H1 (cell line): ENCODE measurements around the gene OSTF1. TPM values are rescaled to one million over a fixed set of nuclear protein-coding genes. Genes with fewer than 3 reads are reported as not detected.

Experiments
- CTCF ChIA-PET: fragments of 300-600 bp; sonication (Branson Sonifier 250); formaldehyde crosslinking; loops from one replicate; lab custom pipeline; 2021; ENCODE audit not compliant: partially characterized antibody; lab: Charles Lee
- POLR2A ChIA-PET: fragments of 300-600 bp; sonication (Branson Sonifier 250); formaldehyde crosslinking; loops from one replicate; lab custom pipeline; 2021; ENCODE audit warnings: inconsistent platforms; ENCODE audit not compliant: partially characterized antibody; lab: Charles Lee
- DNase-seq, 2 experiments: peaks; one replicate each; pipeline versions ENCODE4 v3.0.0 to v3.0.0-alpha.2; 2010 to 2022; ENCODE audit warnings: low spot score in 2 of 2, low read depth in 1 of 2, mixed read lengths in 1 of 2
- FAIRE-seq: peaks from 2 replicates; lab custom pipeline; 2011; peaks lifted over from hg19 to GRCh38; lab: Jason Lieb, UNC
- H2AFZ ChIP-seq: 2 replicates; pipeline ENCODE4 v1.8.1; 2012; ENCODE audit warnings: low read length, inconsistent platforms
- H2AK5ac ChIP-seq: 2 replicates; pipeline ENCODE4 v1.6.1; 2013; ENCODE audit warnings: low read depth, low read length
- H2BK120ac ChIP-seq: replicated peaks from 2 replicates; pipeline ENCODE3; 2013; ENCODE audit warnings: low read depth, low read length, inconsistent platforms
- H2BK12ac ChIP-seq: 2 replicates; pipeline ENCODE4 v1.6.1; 2013; ENCODE audit warnings: low read depth, low read length
- H2BK15ac ChIP-seq: 2 replicates; pipeline ENCODE4 v1.6.1; 2013; ENCODE audit warnings: low read length
- H2BK20ac ChIP-seq: 2 replicates; pipeline ENCODE4 v1.6.1; 2013; ENCODE audit warnings: low read length
- H2BK5ac ChIP-seq: 2 replicates; pipeline ENCODE4 v1.6.1; 2013; ENCODE audit warnings: low read depth, low read length
- H3K14ac ChIP-seq: 2 replicates; pipeline ENCODE4 v1.6.1; 2013; ENCODE audit warnings: inconsistent platforms; ENCODE audit not compliant: insufficient read length
- H3K18ac ChIP-seq: 2 replicates; pipeline ENCODE4 v1.6.1; 2013; ENCODE audit warnings: low read length; ENCODE audit errors: extremely low read depth
- H3K23ac ChIP-seq: 2 replicates; pipeline ENCODE4 v1.6.1; 2013; ENCODE audit warnings: inconsistent platforms; ENCODE audit not compliant: insufficient read length
- H3K23me2 ChIP-seq: 2 replicates; pipeline ENCODE4 v1.6.1; 2013; ENCODE audit warnings: low read depth, low read length
- H3K27ac ChIP-seq: 2 replicates; pipeline ENCODE4 v1.6.1; 2011; ENCODE audit warnings: low read depth, low read length, inconsistent platforms
- H3K27me3 ChIP-seq, 4 experiments: replicated peaks in 1 of 4; 1 replicate in 1 of 4; 2 replicates in 3 of 4; pipeline versions ENCODE4 v1.6.1 to v1.8.1; 2011 to 2013; ENCODE audit warnings: low read length in 3 of 4, mild to moderate bottlenecking in 3 of 4, inconsistent platforms in 2 of 4, mixed read lengths in 2 of 4, moderate library complexity in 1 of 4; ENCODE audit not compliant: control insufficient read depth in 3 of 4, insufficient read depth in 3 of 4; ENCODE audit errors: extremely low read depth in 1 of 4
- H3K36me3 ChIP-seq, 4 experiments: 2 replicates each; pipeline versions ENCODE4 v1.6.1 to v1.8.1; 2011 to 2013; ENCODE audit warnings: mild to moderate bottlenecking in 4 of 4, low read length in 3 of 4, moderate library complexity in 2 of 4, control low read depth in 1 of 4, inconsistent platforms in 1 of 4; ENCODE audit not compliant: insufficient read depth in 4 of 4, control insufficient read depth in 2 of 4
- H3K4ac ChIP-seq: replicated peaks from 2 replicates; pipeline ENCODE3; 2013; ENCODE audit warnings: low read length, low read depth, mixed read lengths, inconsistent platforms; ENCODE audit not compliant: insufficient read length
- H3K4me1 ChIP-seq, 4 experiments: replicated peaks in 1 of 4; 1 replicate in 1 of 4; 2 replicates in 3 of 4; pipeline versions ENCODE4 v1.6.1 to v1.8.1; 2011 to 2013; ENCODE audit warnings: low read length in 3 of 4, inconsistent platforms in 2 of 4, mixed read lengths in 1 of 4; ENCODE audit not compliant: insufficient read depth in 4 of 4, control insufficient read depth in 3 of 4
- H3K4me2 ChIP-seq, 2 experiments: 2 replicates each; pipeline versions ENCODE4 v1.6.1 to v1.8.1; 2011 to 2013; ENCODE audit warnings: low read depth in 2 of 2, low read length in 2 of 2, control low read depth in 1 of 2, inconsistent platforms in 1 of 2, mild to moderate bottlenecking in 1 of 2; ENCODE audit not compliant: insufficient read depth in 1 of 2
- H3K4me3 ChIP-seq, 4 experiments: fragments of 200-600, 300-600 bp in 1 of 4; sonication (generic), shearing (Covaris generic), sonication (Bioruptor Twin) in 1 of 4; 2 replicates each; pipeline versions ENCODE4 v1.5.1 to v1.8.1; 2011 to 2016; ENCODE audit warnings: low read length in 4 of 4, low read depth in 3 of 4, control low read depth in 2 of 4, inconsistent platforms in 2 of 4, mild to moderate bottlenecking in 2 of 4, mixed read lengths in 1 of 4, moderate library complexity in 1 of 4; ENCODE audit not compliant: insufficient read depth in 2 of 4; ENCODE audit errors: extremely low read depth in 1 of 4
- H3K56ac ChIP-seq: replicated peaks from 2 replicates; pipeline ENCODE3; 2013; ENCODE audit warnings: low read depth, mild to moderate bottlenecking, mixed read lengths, low read length, inconsistent platforms; ENCODE audit not compliant: insufficient read length
- H3K79me1 ChIP-seq: 2 replicates; pipeline ENCODE4 v1.6.1; 2013; ENCODE audit warnings: low read depth, low read length, control low read depth
- H3K79me2 ChIP-seq, 2 experiments: 2 replicates each; pipeline versions ENCODE4 v1.6.1 to v1.8.1; 2012 to 2013; ENCODE audit warnings: low read length in 2 of 2, mild to moderate bottlenecking in 2 of 2, inconsistent platforms in 1 of 2; ENCODE audit not compliant: insufficient read depth in 2 of 2, control insufficient read depth in 1 of 2
- H3K9ac ChIP-seq, 4 experiments: replicated peaks in 1 of 4; 1 replicate in 1 of 4; 2 replicates in 3 of 4; pipeline versions ENCODE4 v1.6.1 to v1.8.1; 2011 to 2013; ENCODE audit warnings: low read depth in 3 of 4, low read length in 3 of 4, control low read depth in 2 of 4, mild to moderate bottlenecking in 2 of 4, moderate library complexity in 2 of 4, inconsistent platforms in 1 of 4; ENCODE audit errors: extremely low read depth in 1 of 4
- H3K9me3 ChIP-seq, 2 experiments: 2 replicates each; pipeline versions ENCODE4 v1.6.1 to v1.8.1; 2012 to 2013; ENCODE audit warnings: mild to moderate bottlenecking in 2 of 2, moderate library complexity in 2 of 2, control low read depth in 1 of 2, inconsistent platforms in 1 of 2, low read depth in 1 of 2, low read length in 1 of 2, mixed read lengths in 1 of 2; ENCODE audit not compliant: insufficient read depth in 2 of 2
- H4K20me1 ChIP-seq, 2 experiments: replicated peaks in 1 of 2; 2 replicates each; pipeline versions ENCODE3 to v1.8.1; 2011 to 2013; ENCODE audit warnings: inconsistent platforms in 2 of 2, low read length in 2 of 2, mild to moderate bottlenecking in 1 of 2; ENCODE audit not compliant: insufficient read depth in 2 of 2, control insufficient read depth in 1 of 2
- H4K5ac ChIP-seq: 2 replicates; pipeline ENCODE4 v1.6.1; 2013; ENCODE audit warnings: low read length, low read depth, mixed read lengths, inconsistent platforms; ENCODE audit not compliant: insufficient read length
- H4K8ac ChIP-seq: 2 replicates; pipeline ENCODE4 v1.8.0; 2013; ENCODE audit warnings: mild to moderate bottlenecking, moderate library complexity, low read length, inconsistent platforms; ENCODE audit not compliant: insufficient read depth; ENCODE audit errors: extremely low read depth
- H4K91ac ChIP-seq: replicated peaks from 2 replicates; pipeline ENCODE3; 2013; ENCODE audit warnings: low read length, mixed read lengths, inconsistent platforms; ENCODE audit not compliant: insufficient read length
- BCL11A ChIP-seq, 2 experiments: IDR thresholded peaks; one replicate each; pipeline ENCODE4 v1.6.1; 2011; ENCODE audit warnings: low read depth in 2 of 2, low read length in 2 of 2, mild to moderate bottlenecking in 2 of 2
- CBX5 ChIP-seq: fragments of 300-800, 300-1000 bp; sonication (generic); IDR thresholded peaks from 2 replicates; pipeline ENCODE4 v1.7.1; 2016; ENCODE audit warnings: antibody characterized with exemption, low read length, low read depth
- PHF8 ChIP-seq: fragments of 200-600 bp; sonication (generic); conservative IDR thresholded peaks from 2 replicates; pipeline ENCODE4 v1.7.1; 2012; ENCODE audit warnings: low read depth, mild to moderate bottlenecking, inconsistent platforms, low read length, moderate library complexity
- RBBP5 ChIP-seq: IDR thresholded peaks from 2 replicates; pipeline ENCODE4 v1.7.1; 2012; ENCODE audit warnings: low read depth, mild to moderate bottlenecking, inconsistent platforms, low read length, moderate library complexity, borderline replicate concordance
- SAP30 ChIP-seq: fragments of 300-600 bp; sonication (generic); IDR thresholded peaks from 2 replicates; pipeline ENCODE4 v1.7.1; 2012; ENCODE audit warnings: low read length, moderate library complexity, mild to moderate bottlenecking, inconsistent platforms; ENCODE audit not compliant: insufficient read depth, insufficient replicate concordance
- WGBS, 2 experiments: shearing (Covaris generic) in 1 of 2; methylation state at CpG; one replicate each; pipeline versions ENCODE4 v1.1.6 to v1.1.7; 2013 to 2015; ENCODE audit warnings: low lambda C conversion rate in 2 of 2, mixed read lengths in 2 of 2, inconsistent platforms in 1 of 2, low coverage in 1 of 2, missing lambda C conversion rate in 1 of 2; ENCODE audit not compliant: insufficient replicate concordance in 2 of 2, insufficient coverage in 1 of 2, insufficient read length in 1 of 2; ENCODE audit errors: extremely low coverage in 1 of 2, missing lambda C conversion rate in 1 of 2; 5-methylcytosine and 5-hydroxymethylcytosine counted together
- polyA plus RNA-seq, 7 experiments: library from polyadenylated mRNA; depleted of rRNA in 3 of 7; stranded (reverse) in 5 of 7; unstranded in 2 of 7; fragments of >200 nt in 5 of 7; fragments of 200-250 nt in 2 of 7; gene quantifications; 1 replicate in 5 of 7; 2 replicates in 1 of 7; 4 replicates in 1 of 7; pipeline versions ENCODE4 v1.2.1 to v1.2.3, GENCODE V29; 2011 to 2013; ENCODE audit warnings: missing spikeins in 2 of 7, mixed read lengths in 2 of 7
- total RNA-seq: library from RNA; stranded (reverse); fragmentation: NEBNext Ultra II Directional; extraction: Animal tissue kit (Norgen Biotek cat#: 25700); gene quantifications from 2 replicates; pipeline ENCODE4 v1.2.1, GENCODE V29; 2021

The OSTF1 gene
- total and polyA plus RNA-seq, 2 of the 8 experiments (the other 6 are each of a cell fraction or from before 2014, with no cell fraction given) = 5.0 to 18.9 TPM

GRCh38 chr9:75117564-75117963, 29.2 kb downstream of the OSTF1 start:
- Histone ChIP-seq H3K27me3 (no peaks in the 10 kb centered on the region), H3K23ac (no peak overlapping the region), H3K18ac (no peak overlapping the region), H3K9me3 (no peaks in the 10 kb centered on the region), H3K4me1 (peaks cover 3 to 9% (median 6%) of the 10 kb centered on the region in 4 experiments; a peak in 5 of 7 replicates), H2AK5ac (no peak overlapping the region), H3K4ac (no peak overlapping the region), H3K56ac (no peak overlapping the region), H3K79me1 (no peaks in the 10 kb centered on the region), H3K14ac (no peak overlapping the region), H2BK5ac (no peak overlapping the region), H3K4me2 (no peak overlapping the region), H3K9ac (no peak overlapping the region), H3K36me3 (no peaks in the 10 kb centered on the region), H3K4me3 (no peak overlapping the region), H4K91ac (no peak overlapping the region), H4K8ac (no peak overlapping the region), H4K20me1 (no peaks in the 10 kb centered on the region), H2BK120ac (no peak overlapping the region), H2BK20ac (no peak overlapping the region), H2AFZ (no peak overlapping the region), H3K27ac (no peak overlapping the region), H3K79me2 (no peaks in the 10 kb centered on the region), H2BK12ac (no peak overlapping the region), H2BK15ac (no peak overlapping the region), H4K5ac (no peak overlapping the region), H3K23me2 (no peaks in the 10 kb centered on the region)
- ChIA-PET POLR2A (no interaction called here), CTCF (no interaction called here)
- WGBS, 2 experiments = 75% methylated on average over 1 of the region's 1 CpG; no CpG with 5 or more reads in 1 of the 2 experiments
- DNase-seq (no peak), FAIRE-seq (no peak)
- no peak for TF ChIP-seq RBBP5
- TF ChIP-seq PHF8 = no peak
- no peak for TF ChIP-seq CBX5
- no peak for TF ChIP-seq BCL11A (IDR thresholded peaks at IDR 0.05; ENCODE audit: low read depth in 2 of 2, low read length in 2 of 2)
- no peak for TF ChIP-seq SAP30
